H1 (cell line): Measurements from ENCODE around the gene C17orf100.

Source experiments
- BRCA1 ChIP-seq: IDR thresholded peaks from 2 replicates; pipeline ENCODE4 v1.6.1; 2012; ENCODE audit warnings: low read depth, low read length, improper control_type of control experiment
- CREB1 ChIP-seq: IDR thresholded peaks from 2 replicates; pipeline ENCODE4 v1.6.1; 2012; ENCODE audit warnings: inconsistent platforms
- FOSL1 ChIP-seq: IDR thresholded peaks from 2 replicates; pipeline ENCODE4 v1.6.1; 2011; ENCODE audit warnings: mild to moderate bottlenecking, low read depth, low read length, moderate library complexity; ENCODE audit not compliant: insufficient read depth
- POLR2AphosphoS5 ChIP-seq: IDR thresholded peaks from 2 replicates; pipeline ENCODE4 v1.6.1; 2011; ENCODE audit warnings: low read depth, low read length
- SP1 ChIP-seq: IDR thresholded peaks from 2 replicates; pipeline ENCODE4 v1.6.1; 2011; ENCODE audit warnings: low read depth, low read length
- SRF ChIP-seq: IDR thresholded peaks from 2 replicates; pipeline ENCODE4 v1.6.1; 2011; ENCODE audit warnings: mild to moderate bottlenecking, low read depth, low read length, moderate library complexity
- TF ChIP-seq, protein P1 (sequence below), 3 experiments: IDR thresholded peaks; 1 replicate in 2 of 3; 2 replicates in 1 of 3; pipeline versions ENCODE4 v1.5.1 to v1.6.1; 2011; ENCODE audit warnings: low read length in 3 of 3, mild to moderate bottlenecking in 3 of 3, inconsistent platforms in 2 of 3, low read depth in 1 of 3, moderate library complexity in 1 of 3; ENCODE audit not compliant: insufficient read depth in 1 of 3; ENCODE audit errors: control extremely low read depth in 1 of 3

DNA sequence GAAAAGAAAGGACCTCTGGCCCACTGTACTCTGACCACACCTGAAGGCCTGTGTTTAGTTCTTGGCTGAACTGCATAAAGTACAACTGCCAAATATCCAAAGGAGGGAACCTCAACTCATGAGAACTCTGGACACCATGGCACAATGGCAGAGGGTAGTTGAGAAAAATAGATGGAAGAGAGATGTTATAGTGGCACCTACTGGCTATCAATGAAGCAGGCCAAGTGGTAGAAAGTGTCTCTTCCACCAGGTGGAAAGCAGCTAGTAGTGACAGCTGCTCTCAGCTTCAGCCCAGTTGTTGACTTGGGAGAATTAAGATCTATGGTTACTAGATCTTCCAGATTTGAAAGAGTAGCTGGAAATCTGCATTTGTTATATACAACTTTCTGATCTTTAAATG is 3.4 kb upstream of the C17orf100 start:
- TF ChIP-seq SP1 (no peak), BRCA1 (no peak), POLR2AphosphoS5 (no peak), FOSL1 (no peak), SRF (no peak), CREB1 (no peak)
- TF ChIP-seq, protein P1, sequence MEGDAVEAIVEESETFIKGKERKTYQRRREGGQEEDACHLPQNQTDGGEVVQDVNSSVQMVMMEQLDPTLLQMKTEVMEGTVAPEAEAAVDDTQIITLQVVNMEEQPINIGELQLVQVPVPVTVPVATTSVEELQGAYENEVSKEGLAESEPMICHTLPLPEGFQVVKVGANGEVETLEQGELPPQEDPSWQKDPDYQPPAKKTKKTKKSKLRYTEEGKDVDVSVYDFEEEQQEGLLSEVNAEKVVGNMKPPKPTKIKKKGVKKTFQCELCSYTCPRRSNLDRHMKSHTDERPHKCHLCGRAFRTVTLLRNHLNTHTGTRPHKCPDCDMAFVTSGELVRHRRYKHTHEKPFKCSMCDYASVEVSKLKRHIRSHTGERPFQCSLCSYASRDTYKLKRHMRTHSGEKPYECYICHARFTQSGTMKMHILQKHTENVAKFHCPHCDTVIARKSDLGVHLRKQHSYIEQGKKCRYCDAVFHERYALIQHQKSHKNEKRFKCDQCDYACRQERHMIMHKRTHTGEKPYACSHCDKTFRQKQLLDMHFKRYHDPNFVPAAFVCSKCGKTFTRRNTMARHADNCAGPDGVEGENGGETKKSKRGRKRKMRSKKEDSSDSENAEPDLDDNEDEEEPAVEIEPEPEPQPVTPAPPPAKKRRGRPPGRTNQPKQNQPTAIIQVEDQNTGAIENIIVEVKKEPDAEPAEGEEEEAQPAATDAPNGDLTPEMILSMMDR (IDR thresholded peaks at IDR 0.05; ENCODE audit: control extremely low read depth in 1 of 3, insufficient read depth in 1 of 3, low read depth in 1 of 3, low read length in 3 of 3), result peak in 2 of 3 experiments; percentile 48 to 49; a peak in 3 of 4 replicates
